HTERT RPE-1 (cell line): ENCODE measurements around the gene BDKRB1.

Source experiments
- in situ Hi-C: fragments of 300-500 bp; cut with MboI; formaldehyde crosslinking; loops from 4 replicates; pipeline ENCODE4 v1.14.3; 2020; ENCODE audit warnings: low sequenced_read_pairs

Gene BDKRB1

GRCh38 chr14:96255501-96256366, at the start of gene BDKRB1:
Gene BDKRB1 (plus strand): TSS chr14:96256210. CDS start chr14:96263683, 7,473 bp downstream.
- in situ Hi-C loops, result no loop called here

- in situ Hi-C loops, result no loop called here
Measured at GRCh38 chr14:96206461-96206860, 49.5 kb upstream of the BDKRB1 start.

GRCh38 chr14:96207686-96208085, 48.3 kb upstream of the BDKRB1 start:
- in situ Hi-C loops, result no loop called here

GRCh38 chr14:96208739-96209138, 47.3 kb upstream of the BDKRB1 start:
- in situ Hi-C loops, result no loop called here

- in situ Hi-C loops, result no loop called here
Measured at GRCh38 chr14:96212140-96212539, 43.9 kb upstream of the BDKRB1 start.

- in situ Hi-C loops, result no loop called here
Measured at GRCh38 chr14:96212896-96213295, 43.1 kb upstream of the BDKRB1 start.

- in situ Hi-C loops, result no loop called here
Measured at GRCh38 chr14:96213871-96214465, 42.0 kb upstream of the BDKRB1 start.

- in situ Hi-C loops, result no loop called here
Measured at GRCh38 chr14:96214793-96215192, 41.2 kb upstream of the BDKRB1 start.

- in situ Hi-C loops, result no loop called here
Measured at GRCh38 chr14:96215452-96216244, 40.4 kb upstream of the BDKRB1 start.

GRCh38 chr14:96216627-96217026, 39.4 kb upstream of the BDKRB1 start:
- in situ Hi-C loops, result no loop called here

GRCh38 chr14:96217376-96217913, 38.6 kb upstream of the BDKRB1 start:
- in situ Hi-C loops, result no loop called here

- in situ Hi-C loops, result no loop called here
Measured at GRCh38 chr14:96221109-96221650, 34.8 kb upstream of the BDKRB1 start.

- in situ Hi-C loops, result no loop called here
Measured at GRCh38 chr14:96221841-96222240, 34.2 kb upstream of the BDKRB1 start.

- in situ Hi-C loops, result no loop called here
Measured at GRCh38 chr14:96224480-96225096, 31.4 kb upstream of the BDKRB1 start.

GRCh38 chr14:96225213-96225612, 30.8 kb upstream of the BDKRB1 start:
- in situ Hi-C loops, result no loop called here

GRCh38 chr14:96225745-96226151, 30.3 kb upstream of the BDKRB1 start:
- in situ Hi-C loops, result no loop called here

GRCh38 chr14:96227428-96227827, 28.6 kb upstream of the BDKRB1 start:
- in situ Hi-C loops, result no loop called here

- in situ Hi-C loops, result no loop called here
Measured at GRCh38 chr14:96229315-96229714, 26.7 kb upstream of the BDKRB1 start.

GRCh38 chr14:96231056-96231455, 25.0 kb upstream of the BDKRB1 start:
- in situ Hi-C loops, result no loop called here

GRCh38 chr14:96231526-96232130, 24.4 kb upstream of the BDKRB1 start:
- in situ Hi-C loops, result no loop called here
